PC-3 (cell line): Measurements from ENCODE around the gene ARHGAP15.

ENCODE experiments used
- EZH2 ChIP-seq: fragments of 300-600 bp; sonication (generic); IDR thresholded peaks from one replicate; pipeline ENCODE4 v1.6.1; 2017; ENCODE audit warnings: antibody characterized with exemption, mild to moderate bottlenecking, low read length; ENCODE audit not compliant: unreplicated experiment
- EZH2phosphoT487 ChIP-seq: fragments of 300-600 bp; sonication (generic); IDR thresholded peaks from 2 replicates; pipeline ENCODE4 v1.6.1; 2018; ENCODE audit warnings: mild to moderate bottlenecking, antibody characterized with exemption, low read length, borderline replicate concordance
- TF ChIP-seq, protein P1 (sequence below): fragments of 300-600 bp; sonication (generic); conservative IDR thresholded peaks from 2 replicates; pipeline ENCODE4 v1.5.1; 2017; ENCODE audit warnings: antibody characterized with exemption, low read depth, mild to moderate bottlenecking, low read length

GRCh38 chr2:143729296-143729814 is 600.1 kb downstream of the ARHGAP15 start:
- TF ChIP-seq, protein P1, sequence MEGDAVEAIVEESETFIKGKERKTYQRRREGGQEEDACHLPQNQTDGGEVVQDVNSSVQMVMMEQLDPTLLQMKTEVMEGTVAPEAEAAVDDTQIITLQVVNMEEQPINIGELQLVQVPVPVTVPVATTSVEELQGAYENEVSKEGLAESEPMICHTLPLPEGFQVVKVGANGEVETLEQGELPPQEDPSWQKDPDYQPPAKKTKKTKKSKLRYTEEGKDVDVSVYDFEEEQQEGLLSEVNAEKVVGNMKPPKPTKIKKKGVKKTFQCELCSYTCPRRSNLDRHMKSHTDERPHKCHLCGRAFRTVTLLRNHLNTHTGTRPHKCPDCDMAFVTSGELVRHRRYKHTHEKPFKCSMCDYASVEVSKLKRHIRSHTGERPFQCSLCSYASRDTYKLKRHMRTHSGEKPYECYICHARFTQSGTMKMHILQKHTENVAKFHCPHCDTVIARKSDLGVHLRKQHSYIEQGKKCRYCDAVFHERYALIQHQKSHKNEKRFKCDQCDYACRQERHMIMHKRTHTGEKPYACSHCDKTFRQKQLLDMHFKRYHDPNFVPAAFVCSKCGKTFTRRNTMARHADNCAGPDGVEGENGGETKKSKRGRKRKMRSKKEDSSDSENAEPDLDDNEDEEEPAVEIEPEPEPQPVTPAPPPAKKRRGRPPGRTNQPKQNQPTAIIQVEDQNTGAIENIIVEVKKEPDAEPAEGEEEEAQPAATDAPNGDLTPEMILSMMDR: no peak
- no peak for TF ChIP-seq EZH2
- TF ChIP-seq EZH2phosphoT487: no peak
